HL-60 (cell line): ENCODE results near the gene CRY2.

Experiments used
- GABPA ChIP-seq: IDR thresholded peaks from 2 replicates; pipeline ENCODE4 v1.6.1; 2012; ENCODE audit warnings: low read depth
- POLR2AphosphoS5 ChIP-seq: IDR thresholded peaks from 2 replicates; pipeline ENCODE4 v1.6.1; 2012; ENCODE audit warnings: low read depth
- SPI1 ChIP-seq: IDR thresholded peaks from 2 replicates; pipeline ENCODE4 v1.6.1; 2012; ENCODE audit warnings: low read depth, mild to moderate bottlenecking, borderline replicate concordance
- TF ChIP-seq, protein P1 (sequence below): IDR thresholded peaks from one replicate; pipeline ENCODE4 v1.5.1; 2011; ENCODE audit warnings: low read length, control low read depth, inconsistent platforms; ENCODE audit not compliant: insufficient read depth
- TF ChIP-seq, protein P2 (sequence below): IDR thresholded peaks from 2 replicates; pipeline ENCODE4 v1.6.1; 2012; ENCODE audit warnings: low read depth; ENCODE audit not compliant: insufficient replicate concordance

DNA sequence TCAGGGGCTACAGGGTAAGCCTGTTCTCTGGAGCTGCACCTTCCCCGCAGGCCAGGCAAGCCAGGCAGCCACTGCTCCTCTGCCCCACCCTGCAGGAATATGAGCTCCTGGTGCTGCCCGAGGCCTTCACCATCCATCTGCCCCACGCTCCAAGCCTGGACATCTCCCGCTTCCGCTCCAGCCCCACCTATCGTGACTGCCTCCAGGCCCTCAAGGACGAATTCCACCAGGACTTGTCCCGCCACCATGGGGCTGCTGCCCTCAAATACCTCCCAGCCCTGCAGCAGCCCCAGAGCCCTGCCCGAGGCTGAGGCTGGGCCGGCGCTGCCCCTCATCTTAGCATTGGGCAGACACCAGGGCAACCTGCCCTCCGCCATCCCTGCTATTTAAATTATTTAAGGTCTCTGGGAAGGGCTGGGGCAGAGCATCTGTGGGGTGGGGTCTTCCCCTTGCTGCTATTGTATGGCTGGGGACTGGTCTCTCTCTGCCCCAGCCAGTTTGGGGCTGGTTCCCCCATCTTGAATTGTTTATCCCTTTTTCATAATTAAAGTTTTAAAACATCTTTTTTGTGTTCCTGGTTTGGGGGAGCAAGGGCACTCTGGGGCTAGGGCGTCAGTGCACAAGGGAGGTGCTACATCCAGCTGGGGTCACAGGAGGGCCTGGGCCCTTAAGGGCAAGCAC, 81.4 kb downstream of the CRY2 start:
- TF ChIP-seq, protein P1, sequence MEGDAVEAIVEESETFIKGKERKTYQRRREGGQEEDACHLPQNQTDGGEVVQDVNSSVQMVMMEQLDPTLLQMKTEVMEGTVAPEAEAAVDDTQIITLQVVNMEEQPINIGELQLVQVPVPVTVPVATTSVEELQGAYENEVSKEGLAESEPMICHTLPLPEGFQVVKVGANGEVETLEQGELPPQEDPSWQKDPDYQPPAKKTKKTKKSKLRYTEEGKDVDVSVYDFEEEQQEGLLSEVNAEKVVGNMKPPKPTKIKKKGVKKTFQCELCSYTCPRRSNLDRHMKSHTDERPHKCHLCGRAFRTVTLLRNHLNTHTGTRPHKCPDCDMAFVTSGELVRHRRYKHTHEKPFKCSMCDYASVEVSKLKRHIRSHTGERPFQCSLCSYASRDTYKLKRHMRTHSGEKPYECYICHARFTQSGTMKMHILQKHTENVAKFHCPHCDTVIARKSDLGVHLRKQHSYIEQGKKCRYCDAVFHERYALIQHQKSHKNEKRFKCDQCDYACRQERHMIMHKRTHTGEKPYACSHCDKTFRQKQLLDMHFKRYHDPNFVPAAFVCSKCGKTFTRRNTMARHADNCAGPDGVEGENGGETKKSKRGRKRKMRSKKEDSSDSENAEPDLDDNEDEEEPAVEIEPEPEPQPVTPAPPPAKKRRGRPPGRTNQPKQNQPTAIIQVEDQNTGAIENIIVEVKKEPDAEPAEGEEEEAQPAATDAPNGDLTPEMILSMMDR: no peak
- TF ChIP-seq POLR2AphosphoS5 (no peak), GABPA (no peak), SPI1 (no peak)
- TF ChIP-seq, protein P2, sequence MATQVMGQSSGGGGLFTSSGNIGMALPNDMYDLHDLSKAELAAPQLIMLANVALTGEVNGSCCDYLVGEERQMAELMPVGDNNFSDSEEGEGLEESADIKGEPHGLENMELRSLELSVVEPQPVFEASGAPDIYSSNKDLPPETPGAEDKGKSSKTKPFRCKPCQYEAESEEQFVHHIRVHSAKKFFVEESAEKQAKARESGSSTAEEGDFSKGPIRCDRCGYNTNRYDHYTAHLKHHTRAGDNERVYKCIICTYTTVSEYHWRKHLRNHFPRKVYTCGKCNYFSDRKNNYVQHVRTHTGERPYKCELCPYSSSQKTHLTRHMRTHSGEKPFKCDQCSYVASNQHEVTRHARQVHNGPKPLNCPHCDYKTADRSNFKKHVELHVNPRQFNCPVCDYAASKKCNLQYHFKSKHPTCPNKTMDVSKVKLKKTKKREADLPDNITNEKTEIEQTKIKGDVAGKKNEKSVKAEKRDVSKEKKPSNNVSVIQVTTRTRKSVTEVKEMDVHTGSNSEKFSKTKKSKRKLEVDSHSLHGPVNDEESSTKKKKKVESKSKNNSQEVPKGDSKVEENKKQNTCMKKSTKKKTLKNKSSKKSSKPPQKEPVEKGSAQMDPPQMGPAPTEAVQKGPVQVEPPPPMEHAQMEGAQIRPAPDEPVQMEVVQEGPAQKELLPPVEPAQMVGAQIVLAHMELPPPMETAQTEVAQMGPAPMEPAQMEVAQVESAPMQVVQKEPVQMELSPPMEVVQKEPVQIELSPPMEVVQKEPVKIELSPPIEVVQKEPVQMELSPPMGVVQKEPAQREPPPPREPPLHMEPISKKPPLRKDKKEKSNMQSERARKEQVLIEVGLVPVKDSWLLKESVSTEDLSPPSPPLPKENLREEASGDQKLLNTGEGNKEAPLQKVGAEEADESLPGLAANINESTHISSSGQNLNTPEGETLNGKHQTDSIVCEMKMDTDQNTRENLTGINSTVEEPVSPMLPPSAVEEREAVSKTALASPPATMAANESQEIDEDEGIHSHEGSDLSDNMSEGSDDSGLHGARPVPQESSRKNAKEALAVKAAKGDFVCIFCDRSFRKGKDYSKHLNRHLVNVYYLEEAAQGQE: no peak
